T47D (cell line): Measurements from ENCODE around the gene CCL13.

Experiments used
- DNase-seq, 2 experiments: peaks; one replicate each; pipeline versions ENCODE4 v3.0.0 to v3.0.0-alpha.2; 2011 to 2012; ENCODE audit warnings: low read depth in 1 of 2, low spot score in 1 of 2
- JUND ChIP-seq: IDR thresholded peaks from 2 replicates; pipeline ENCODE4 v1.6.1; 2012; ENCODE audit warnings: low read depth
- in situ Hi-C: cut with HindIII; loops from 2 replicates; pipeline ENCODE4 v1.10.0; 2016; ENCODE audit warnings: low sequenced_read_pairs, low pct_unique_long_range_greater_than_20kb

Gene CCL13

DNA sequence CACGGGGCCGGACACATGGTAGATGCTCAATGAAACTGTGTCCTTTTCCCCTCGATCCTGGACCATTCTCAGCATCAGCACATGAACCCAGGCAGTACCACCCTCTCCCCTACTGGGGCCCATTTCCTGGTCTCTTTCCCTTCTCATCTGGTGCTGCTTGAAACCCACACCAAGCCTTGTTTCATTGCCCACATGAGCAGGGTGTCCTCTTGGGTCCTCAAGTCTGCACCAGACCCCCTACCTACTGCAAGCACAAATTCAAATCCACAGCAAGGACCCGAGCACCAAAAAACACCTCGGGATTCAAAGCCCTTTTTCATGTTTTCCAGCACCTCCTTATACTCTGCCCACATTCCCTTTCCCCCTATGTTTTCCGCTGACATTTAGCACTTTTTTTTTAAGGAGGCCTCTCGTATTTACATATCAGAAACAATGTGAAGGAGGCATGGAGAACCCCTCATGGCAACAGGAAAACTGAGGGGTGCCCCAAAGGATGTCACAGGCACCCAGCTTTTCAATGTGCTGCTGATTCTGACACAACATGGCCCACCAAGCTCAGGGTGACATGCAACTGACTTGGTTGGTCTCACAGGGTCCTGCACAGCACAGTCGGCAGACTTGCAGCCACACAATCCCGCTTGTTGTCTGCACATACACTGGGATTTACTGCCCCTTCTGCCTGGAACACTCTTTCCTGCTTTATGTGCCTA lies 11.4 kb downstream of the CCL13 start:
- in situ Hi-C loops, result no loop called here
- no peak for TF ChIP-seq JUND
- DNase-seq, result no peak

DNA sequence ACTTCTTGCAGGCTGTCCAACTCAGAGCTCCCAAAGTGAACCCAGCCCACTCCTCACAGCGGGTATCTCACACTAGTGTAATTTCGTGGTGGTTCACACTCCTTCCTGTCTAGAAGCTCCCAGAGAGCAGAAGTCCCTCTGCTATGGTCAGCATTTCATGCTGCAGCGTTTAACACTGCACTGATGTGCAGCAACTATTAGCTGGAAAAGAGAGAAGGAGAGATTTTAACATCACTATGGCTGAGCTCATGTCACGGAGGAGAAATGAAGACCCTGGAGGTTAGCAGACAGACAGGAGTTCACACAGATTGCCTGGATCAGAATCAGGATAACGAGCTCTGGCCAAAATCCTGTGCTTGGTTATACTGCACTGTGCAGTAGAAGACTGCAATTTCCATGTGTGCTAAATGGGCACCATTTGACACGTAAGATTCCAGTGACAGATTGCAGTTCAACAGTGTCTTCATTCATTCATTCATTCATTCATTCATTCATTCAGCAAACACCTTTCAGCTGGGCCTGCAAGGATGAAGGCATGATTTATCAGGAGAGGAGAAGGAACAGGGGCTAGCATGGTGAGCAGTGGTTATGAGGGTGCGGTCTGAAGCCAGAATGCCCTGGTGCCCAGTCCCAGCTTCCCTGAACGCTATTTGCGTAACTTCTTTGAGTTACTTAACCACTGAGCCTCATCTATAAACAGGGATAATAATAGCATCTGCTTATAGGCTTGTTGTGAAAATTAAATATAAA lies 12.1 kb downstream of the CCL13 start:
- DNase-seq, result no peak
- in situ Hi-C loops, result no loop called here

GRCh38 chr17:34368946-34369500 lies 12.7 kb downstream of the CCL13 start:
- TF ChIP-seq JUND, result no peak
- in situ Hi-C loops, result no loop called here
- DNase-seq, result no peak

More for the DNA sequence above, 12.1 kb downstream of the CCL13 start:
- TF ChIP-seq JUND, result no peak

GRCh38 chr17:34369571-34369970 lies 13.3 kb downstream of the CCL13 start:
- no peak for DNase-seq
- TF ChIP-seq JUND, result no peak
- in situ Hi-C loops, result no loop called here

- in situ Hi-C loops, result no loop called here
- no peak for TF ChIP-seq JUND
- no peak for DNase-seq
Observed at GRCh38 chr17:34370376-34370996, 14.2 kb downstream of the CCL13 start.

- TF ChIP-seq JUND, result no peak
- in situ Hi-C loops, result no loop called here
- DNase-seq, result no peak
Observed at GRCh38 chr17:34370997-34371395, 14.7 kb downstream of the CCL13 start.

DNA sequence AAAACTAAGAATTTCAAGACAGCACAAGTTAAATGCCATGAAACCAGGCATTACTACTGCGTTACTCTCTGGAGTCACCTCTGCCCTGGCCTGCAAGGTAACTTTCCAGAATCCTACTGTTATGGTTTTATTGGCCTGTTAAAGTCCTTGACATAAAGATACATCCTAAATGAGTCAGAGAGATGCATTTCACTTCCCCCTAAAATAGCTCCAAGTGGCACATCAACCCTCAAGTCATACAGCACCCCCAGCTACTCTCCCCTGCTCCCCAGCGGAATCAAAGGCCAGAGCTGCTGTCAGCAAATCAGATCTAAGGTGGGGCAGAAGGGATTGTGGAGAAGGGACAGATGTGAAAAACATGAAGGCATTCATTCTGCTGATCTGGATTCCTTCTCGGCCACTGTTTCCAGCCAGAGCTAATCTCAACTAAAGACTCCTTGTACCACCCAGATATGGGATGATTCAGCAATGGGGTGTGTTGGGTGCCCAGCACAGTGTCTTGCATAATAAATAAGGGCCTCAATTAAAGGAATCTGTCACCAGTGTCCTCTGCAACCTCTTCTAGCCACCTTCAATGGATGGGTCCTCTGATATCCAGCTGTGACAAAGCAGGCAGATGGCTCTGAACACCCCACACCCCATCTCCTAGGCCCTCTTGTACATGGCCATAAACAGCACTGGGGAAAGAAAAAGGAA lies 15.3 kb downstream of the CCL13 start:
- no peak for DNase-seq
- in situ Hi-C loops, result no loop called here
- TF ChIP-seq JUND, result no peak

- TF ChIP-seq JUND, result no peak
- no peak for DNase-seq
- in situ Hi-C loops, result no loop called here
Observed at GRCh38 chr17:34374457-34374856, 18.2 kb downstream of the CCL13 start.

DNA sequence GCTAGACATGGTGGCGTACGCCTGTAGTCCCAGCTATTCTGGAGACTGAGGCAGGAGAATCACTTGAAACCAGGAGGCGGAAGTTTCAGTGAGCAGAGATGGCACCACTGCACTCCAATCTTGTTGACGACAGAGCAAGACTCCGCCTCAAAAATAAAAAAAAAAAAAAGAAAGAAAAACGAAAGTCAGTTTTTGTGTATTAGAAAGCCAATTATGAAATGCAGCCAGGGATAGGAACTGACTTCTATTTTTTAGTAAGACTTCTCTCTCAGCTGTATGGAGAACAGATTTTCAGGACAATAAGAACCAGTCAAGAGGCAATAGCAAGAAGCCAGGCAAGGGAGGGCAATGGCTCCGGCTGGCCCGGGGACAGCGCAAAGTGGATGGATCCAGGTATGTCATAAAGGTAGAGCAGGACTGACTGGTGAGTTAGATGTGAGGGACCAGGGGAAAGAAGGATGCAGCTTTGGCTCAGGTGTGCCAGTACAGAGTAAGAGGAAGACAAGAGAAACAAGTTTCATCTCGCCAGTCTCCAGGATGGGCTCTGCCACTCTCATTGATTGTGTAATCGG lies 19.2 kb downstream of the CCL13 start:
- TF ChIP-seq JUND, result no peak
- in situ Hi-C loops, result no loop called here
- DNase-seq, result no peak

GRCh38 chr17:34377078-34377823 lies 21.0 kb downstream of the CCL13 start:
- DNase-seq, result no peak
- no peak for TF ChIP-seq JUND
- in situ Hi-C loops, result no loop called here

DNA sequence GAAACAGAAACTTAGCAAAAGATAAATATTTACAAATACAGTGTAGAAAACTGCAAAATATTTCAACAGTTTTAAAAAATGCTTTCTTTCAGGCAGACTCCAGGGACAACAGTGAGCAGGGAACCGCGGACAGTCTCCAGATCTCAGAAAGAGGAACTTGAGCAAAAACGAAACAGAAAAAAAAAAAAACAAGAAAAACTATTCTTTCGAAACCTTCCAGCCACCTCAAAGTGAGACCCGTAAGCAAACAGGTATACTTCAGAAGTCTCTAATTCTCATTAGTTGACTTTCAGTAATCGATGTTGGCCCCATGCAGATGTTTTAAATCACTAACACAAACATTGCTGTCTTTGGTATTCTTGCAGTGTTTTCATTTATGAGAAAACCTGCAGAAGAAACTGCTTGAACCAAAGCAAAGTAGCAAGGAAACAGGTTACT lies 22.4 kb downstream of the CCL13 start:
- in situ Hi-C loops, result no loop called here
- no peak for TF ChIP-seq JUND
- DNase-seq, result no peak
